Mesothelial cell of epicardium (in vitro differentiated cells): ENCODE measurements around the gene RER1. TPM values are rescaled to one million over a fixed set of nuclear protein-coding genes. Genes with fewer than 3 reads are reported as not detected.

ENCODE experiments used
- DNase-seq, 2 experiments: peaks; one replicate each; pipeline ENCODE4 v3.0.0; 2021; ENCODE audit warnings: low spot score in 2 of 2; ENCODE audit not compliant: unreplicated experiment in 2 of 2
- H3K27ac Mint-ChIP-seq: 2 replicates; pipeline ENCODE4 v1.8.0; 2021; ENCODE audit warnings: mixed read lengths
- H3K27me3 Mint-ChIP-seq: 2 replicates; pipeline ENCODE4 v1.8.0; 2021; ENCODE audit warnings: low read depth, mixed read lengths
- H3K36me3 Mint-ChIP-seq: 2 replicates; pipeline ENCODE4 v1.8.0; 2021; ENCODE audit warnings: mixed read lengths
- H3K4me1 Mint-ChIP-seq: 2 replicates; pipeline ENCODE4 v1.8.0; 2021; ENCODE audit warnings: mixed read lengths
- H3K4me3 Mint-ChIP-seq: 2 replicates; pipeline ENCODE4 v1.8.0; 2021; ENCODE audit warnings: mild to moderate bottlenecking, moderate library complexity, mixed read lengths
- H3K9me3 Mint-ChIP-seq: 2 replicates; pipeline ENCODE4 v1.8.0; 2021; ENCODE audit warnings: mixed read lengths
- CTCF ChIP-seq: fragments of 200-600 bp; sonication (generic); IDR thresholded peaks from one replicate; pipeline ENCODE4 v1.5.0; 2021; ENCODE audit warnings: antibody characterized with exemption; ENCODE audit not compliant: unreplicated experiment
- total RNA-seq: library from RNA; stranded (reverse); gene quantifications from 3 replicates; pipeline ENCODE4 v1.2.1, GENCODE V29; 2021

The RER1 gene
- total RNA-seq, 1 donor from 2014 or later = 95.1 TPM

- H3K27ac Mint-ChIP-seq = no peak overlapping the region
- H3K27me3 Mint-ChIP-seq = no peaks in the 10 kb centered on the region
- no peaks in the 10 kb centered on the region for H3K36me3 Mint-ChIP-seq
- peak; percentile 83 to 92 for DNase-seq
- no peaks in the 10 kb centered on the region for H3K9me3 Mint-ChIP-seq
- no peak overlapping the region for H3K4me3 Mint-ChIP-seq
- H3K4me1 Mint-ChIP-seq = no peaks in the 10 kb centered on the region
- TF ChIP-seq CTCF = peak; percentile 95
Observed at GRCh38 chr1:2381741-2382620, 9.7 kb upstream of the RER1 start.

- Mint-ChIP-seq H3K4me1 (no peaks in the 10 kb centered on the region), H3K9me3 (no peaks in the 10 kb centered on the region), H3K36me3 (no peaks in the 10 kb centered on the region), H3K4me3 (no peak overlapping the region), H3K27me3 (no peaks in the 10 kb centered on the region), H3K27ac (no peak overlapping the region)
- peak; percentile 44 for TF ChIP-seq CTCF
- DNase-seq = no peak
Observed at GRCh38 chr1:2382621-2383361, 8.8 kb upstream of the RER1 start.

GRCh38 chr1:2383576-2383975, 8.1 kb upstream of the RER1 start:
- Mint-ChIP-seq H3K27ac (no peak overlapping the region), H3K9me3 (no peaks in the 10 kb centered on the region), H3K4me3 (no peak overlapping the region), H3K27me3 (no peaks in the 10 kb centered on the region), H3K4me1 (no peaks in the 10 kb centered on the region), H3K36me3 (no peaks in the 10 kb centered on the region)
- no peak for TF ChIP-seq CTCF
- DNase-seq = no peak

- no peaks in the 10 kb centered on the region for H3K36me3 Mint-ChIP-seq
- no peak for TF ChIP-seq CTCF
- H3K27me3 Mint-ChIP-seq = no peaks in the 10 kb centered on the region
- no peak overlapping the region for H3K4me3 Mint-ChIP-seq
- no peaks in the 10 kb centered on the region for H3K4me1 Mint-ChIP-seq
- H3K9me3 Mint-ChIP-seq = no peaks in the 10 kb centered on the region
- DNase-seq = no peak
- no peak overlapping the region for H3K27ac Mint-ChIP-seq
Observed at GRCh38 chr1:2384130-2384860, 7.3 kb upstream of the RER1 start.

- no peaks in the 10 kb centered on the region for H3K27me3 Mint-ChIP-seq
- H3K9me3 Mint-ChIP-seq = no peaks in the 10 kb centered on the region
- peaks cover 3% of the 10 kb centered on the region for H3K4me1 Mint-ChIP-seq
- no peak for DNase-seq
- no peak overlapping the region for H3K27ac Mint-ChIP-seq
- TF ChIP-seq CTCF = no peak
- no peak overlapping the region for H3K4me3 Mint-ChIP-seq
- no peaks in the 10 kb centered on the region for H3K36me3 Mint-ChIP-seq
Observed at GRCh38 chr1:2384941-2385481, 6.6 kb upstream of the RER1 start.
